Bronchial epithelial cell (primary cell): ENCODE results near the gene DNM2. TPM values are rescaled to one million over a fixed set of nuclear protein-coding genes. Genes with fewer than 3 reads are reported as not detected.

Experiments
- DNase-seq: peaks from one replicate; pipeline ENCODE4 v3.0.0-alpha.2; 2010; ENCODE audit warnings: low read depth
- FAIRE-seq: peaks from 2 replicates; lab custom pipeline; 2011; peaks lifted over from hg19 to GRCh38; lab: Jason Lieb, UNC
- H3K27me3 ChIP-seq: 2 replicates; pipeline ENCODE4 v1.5.1; 2011; ENCODE audit warnings: low read length; ENCODE audit not compliant: control insufficient read depth, insufficient read depth
- H3K36me3 ChIP-seq: 2 replicates; pipeline ENCODE4 v1.5.1; 2011; ENCODE audit warnings: low read length; ENCODE audit not compliant: control insufficient read depth, insufficient read depth
- H3K4me3 ChIP-seq: 2 replicates; pipeline ENCODE4 v1.5.1; 2011; ENCODE audit warnings: mild to moderate bottlenecking, low read depth, low read length, control low read depth
- CTCF ChIP-seq: IDR thresholded peaks from 2 replicates; pipeline ENCODE4 v1.5.1; 2011; ENCODE audit warnings: mild to moderate bottlenecking, moderate library complexity, low read length, control low read depth, inconsistent platforms; ENCODE audit not compliant: insufficient read depth, severe bottlenecking
- total RNA-seq: library from RNA; depleted of rRNA; stranded (reverse); fragments of >200 nt; gene quantifications from 2 replicates; pipeline ENCODE4 v1.2.1, GENCODE V29; 2014

Gene DNM2
- total RNA-seq, 1 donor from 2014 or later = 68.4 TPM

GRCh38 chr19:10701955-10702525, 15.8 kb upstream of the DNM2 start:
- FAIRE-seq (no peak), DNase-seq (no peak)
- peak overlapping the region; percentile 82 for H3K4me3 ChIP-seq
- no peaks in the 10 kb centered on the region for H3K27me3 ChIP-seq
- no peak for TF ChIP-seq CTCF
- no peaks in the 10 kb centered on the region for H3K36me3 ChIP-seq

- no peak for FAIRE-seq
Measured at GRCh38 chr19:10706990-10707389, 10.9 kb upstream of the DNM2 start.

GRCh38 chr19:10707440-10707839, 10.4 kb upstream of the DNM2 start:
- no peak for DNase-seq

More at GRCh38 chr19:10706990-10707389, 10.9 kb upstream of the DNM2 start:
- no peak for DNase-seq
- Histone ChIP-seq H3K4me3 (no peak overlapping the region), H3K27me3 (no peaks in the 10 kb centered on the region), H3K36me3 (peaks cover 9% of the 10 kb centered on the region)
- TF ChIP-seq CTCF = no peak

GRCh38 chr19:10708291-10708690, 9.6 kb upstream of the DNM2 start:
- no peak for TF ChIP-seq CTCF
- H3K36me3 ChIP-seq = peaks cover 11% of the 10 kb centered on the region

More at GRCh38 chr19:10707440-10707839, 10.4 kb upstream of the DNM2 start:
- H3K4me3 ChIP-seq = no peak overlapping the region
- TF ChIP-seq CTCF = no peak
- H3K36me3 ChIP-seq = peaks cover 9% of the 10 kb centered on the region
- no peaks in the 10 kb centered on the region for H3K27me3 ChIP-seq
- FAIRE-seq = no peak

GRCh38 chr19:10712045-10712444, 5.8 kb upstream of the DNM2 start:
- Histone ChIP-seq H3K36me3 (peaks cover 11% of the 10 kb centered on the region), H3K27me3 (no peaks in the 10 kb centered on the region), H3K4me3 (no peak overlapping the region)
- FAIRE-seq (no peak), DNase-seq (no peak)
- TF ChIP-seq CTCF = no peak

More at GRCh38 chr19:10708291-10708690, 9.6 kb upstream of the DNM2 start:
- DNase-seq (no peak), FAIRE-seq (no peak)
- H3K4me3 ChIP-seq = no peak overlapping the region
- no peaks in the 10 kb centered on the region for H3K27me3 ChIP-seq

GRCh38 chr19:10712754-10713153, 5.1 kb upstream of the DNM2 start:
- no peak overlapping the region for H3K4me3 ChIP-seq
- TF ChIP-seq CTCF = no peak
- H3K36me3 ChIP-seq = peaks cover 10% of the 10 kb centered on the region
- no peak for DNase-seq
- no peaks in the 10 kb centered on the region for H3K27me3 ChIP-seq
- no peak for FAIRE-seq
